T-helper 22 cell (primary cell): ENCODE measurements around the gene TMEM42.

ENCODE experiments used
- DNase-seq: peaks from one replicate; pipeline ENCODE4 v3.0.0-alpha.2; 2020; ENCODE audit warnings: low read depth

Gene TMEM42

DNA sequence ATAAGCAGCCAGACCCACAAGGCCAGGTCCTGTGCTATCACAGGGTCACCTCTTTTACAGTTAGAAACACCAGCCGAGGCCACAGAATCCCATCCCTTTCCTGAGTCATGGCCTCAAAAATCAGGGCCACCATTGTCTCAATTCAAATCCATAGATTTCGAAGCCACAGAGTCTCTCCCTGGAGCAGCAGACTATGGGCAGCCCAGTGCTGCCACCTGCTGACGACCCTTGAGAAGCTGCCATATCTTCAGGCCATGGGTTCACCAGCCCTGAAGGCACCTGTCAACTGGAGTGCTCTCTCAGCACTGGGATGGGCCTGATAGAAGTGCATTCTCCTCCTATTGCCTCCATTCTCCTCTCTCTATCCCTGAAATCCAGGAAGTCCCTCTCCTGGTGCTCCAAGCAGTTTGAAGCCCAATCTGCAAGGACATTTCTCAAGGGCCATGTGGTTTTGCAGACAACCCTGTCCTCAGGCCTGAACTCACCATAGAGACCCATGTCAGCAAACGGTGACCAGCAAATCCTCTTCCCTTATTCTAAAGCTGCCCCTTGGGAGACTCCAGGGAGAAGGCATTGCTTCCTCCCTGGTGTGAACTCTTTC is 52.3 kb downstream of the TMEM42 start:
- DNase-seq: peak; percentile 28

DNA sequence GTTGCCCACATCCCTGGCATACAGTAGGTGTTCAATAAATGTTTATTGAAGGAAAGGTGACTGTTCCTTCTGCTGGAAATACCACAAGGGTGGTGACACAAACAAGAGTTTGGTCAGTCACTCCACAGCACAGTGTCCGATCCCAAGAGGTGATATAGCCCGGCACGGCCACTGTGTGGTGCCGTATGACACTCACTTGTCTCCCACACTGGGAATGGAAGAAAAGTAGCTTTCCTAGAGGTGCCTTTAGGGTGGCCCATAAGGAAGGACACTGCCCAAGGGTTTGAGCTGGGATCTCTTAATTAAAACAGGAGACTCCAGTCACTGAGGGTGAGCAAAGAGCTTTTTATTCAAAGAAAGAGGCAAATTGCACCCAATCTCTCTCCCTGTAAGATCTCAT is 53.2 kb downstream of the TMEM42 start:
- no peak for DNase-seq
